ENCODE data around the gene ICAM1.
A peak's percentile ranks its signal among the peaks of the same experiment; 100 is the strongest.
"Not testable (repeated sequence)": the region's sequence is repeated elsewhere in the genome, so short reads cannot be mapped to it uniquely, and the experiment has no call there.

ICAM1 gene

DNA sequence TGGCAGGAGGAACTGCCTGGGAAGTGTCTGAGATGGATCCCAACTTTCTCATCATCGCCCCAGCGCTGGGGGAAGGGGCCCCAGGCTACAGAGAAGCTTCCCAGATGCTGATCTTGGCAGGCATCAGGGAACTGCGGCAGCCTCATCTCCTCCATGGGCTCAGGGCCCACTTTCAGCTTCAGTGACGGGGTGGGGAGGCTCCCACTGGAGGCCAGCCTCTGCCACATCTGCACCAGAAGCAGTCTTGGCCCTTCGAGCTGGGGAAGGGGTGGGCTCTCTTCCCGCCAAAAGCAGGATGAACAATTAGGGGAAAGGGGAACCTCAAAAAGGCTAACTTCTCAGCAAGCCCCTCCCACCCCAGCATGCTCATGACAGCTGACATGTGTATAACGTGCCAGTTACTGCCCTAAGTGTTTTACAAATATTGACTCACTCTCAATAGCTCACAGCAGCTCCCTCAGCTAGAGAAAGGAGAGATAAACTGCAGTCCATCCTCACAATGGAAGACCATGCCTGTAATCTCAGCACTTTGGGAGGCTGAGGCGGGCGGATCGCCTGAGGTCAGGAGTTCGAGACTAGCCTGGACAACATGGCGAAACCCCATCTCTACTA lies 32.6 kb upstream of the ICAM1 start:
- intact Hi-C loops (cut with DNase I): no loop called here
- no peak for DNase-seq

GRCh38 chr19:10241826-10242449 lies 29.0 kb upstream of the ICAM1 start:
- DNase-seq; intact Hi-C loops (cut with DNase I): not testable (repeated sequence)

DNA sequence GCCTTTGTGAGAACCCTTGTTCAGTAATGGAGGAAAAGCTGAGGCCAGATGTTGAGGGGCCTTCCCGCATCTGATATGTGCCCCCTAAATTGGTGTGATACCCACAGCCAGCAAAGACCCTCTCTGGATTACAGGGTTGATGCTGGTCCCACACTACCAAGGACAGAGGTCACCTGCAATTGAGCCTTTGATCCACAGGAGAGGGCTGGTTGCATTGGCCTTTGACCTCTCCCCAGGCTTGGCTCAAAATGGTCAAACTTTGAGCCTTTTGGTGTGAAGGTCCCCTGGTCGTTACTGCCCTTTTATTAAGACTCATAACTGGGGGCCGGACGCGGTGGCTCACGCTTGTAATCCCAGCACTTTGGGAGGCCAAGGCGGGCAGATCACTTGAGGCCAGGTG lies 27.3 kb upstream of the ICAM1 start:
- intact Hi-C loops (cut with DNase I): no loop called here
- DNase-seq: no peak

DNA sequence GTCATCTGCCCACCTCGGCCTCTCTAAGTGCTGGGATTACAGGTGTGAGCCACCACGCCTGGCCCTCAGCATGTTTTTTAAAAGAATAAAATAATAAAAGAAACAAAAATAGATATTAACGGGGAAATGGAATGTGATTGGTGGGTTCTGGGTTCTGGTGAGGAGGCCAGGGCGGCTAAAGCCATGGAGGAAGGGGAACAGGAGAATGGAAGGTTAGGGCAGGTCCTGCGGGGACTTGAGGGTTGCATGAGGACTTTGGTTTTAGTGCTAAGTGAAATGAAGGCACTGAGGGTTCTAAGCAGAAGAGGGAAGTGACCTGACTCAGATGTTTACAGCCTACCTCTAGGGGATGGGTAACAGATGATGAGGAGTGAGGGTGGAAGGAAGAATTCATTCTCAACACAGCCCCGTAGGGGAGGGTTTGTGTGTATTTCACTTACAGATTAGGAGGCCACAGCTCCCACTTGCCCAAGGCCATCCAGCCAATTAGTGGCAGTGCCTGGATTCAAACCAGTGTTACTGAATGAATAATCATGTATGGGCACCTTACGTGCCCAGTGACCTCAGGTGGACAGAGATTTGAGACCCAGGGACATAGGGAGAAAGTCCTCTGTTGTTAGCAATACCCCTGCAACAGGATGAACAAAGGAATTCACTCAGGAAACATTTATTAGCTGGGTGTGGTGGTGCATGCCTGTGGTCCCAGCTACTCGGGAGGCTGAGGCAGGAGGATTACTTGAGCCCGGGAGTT lies 25.6 kb upstream of the ICAM1 start:
- DNase-seq: no peak
- intact Hi-C loops (cut with DNase I): no loop called here

DNA sequence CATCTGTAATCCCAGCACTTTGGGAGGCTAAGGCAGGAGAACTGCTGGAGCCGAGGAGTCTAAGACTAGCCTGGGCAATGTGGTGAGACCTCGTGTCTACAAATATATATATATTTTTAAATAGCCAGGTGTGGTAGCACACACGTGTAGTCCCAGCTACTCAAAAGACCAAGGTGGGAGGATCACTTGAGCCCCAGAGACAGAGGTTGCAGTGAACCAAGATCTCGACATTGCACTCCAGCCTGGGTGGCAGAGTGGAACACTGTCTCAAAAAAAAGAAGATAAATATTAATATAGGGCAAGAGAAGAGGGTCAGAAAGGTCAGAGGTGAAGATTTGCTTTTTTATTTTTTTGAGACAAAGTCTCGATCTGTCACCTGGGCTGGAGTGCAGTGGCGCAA lies 24.4 kb upstream of the ICAM1 start:
- DNase-seq: no peak
- intact Hi-C loops (cut with DNase I): no loop called here

DNA sequence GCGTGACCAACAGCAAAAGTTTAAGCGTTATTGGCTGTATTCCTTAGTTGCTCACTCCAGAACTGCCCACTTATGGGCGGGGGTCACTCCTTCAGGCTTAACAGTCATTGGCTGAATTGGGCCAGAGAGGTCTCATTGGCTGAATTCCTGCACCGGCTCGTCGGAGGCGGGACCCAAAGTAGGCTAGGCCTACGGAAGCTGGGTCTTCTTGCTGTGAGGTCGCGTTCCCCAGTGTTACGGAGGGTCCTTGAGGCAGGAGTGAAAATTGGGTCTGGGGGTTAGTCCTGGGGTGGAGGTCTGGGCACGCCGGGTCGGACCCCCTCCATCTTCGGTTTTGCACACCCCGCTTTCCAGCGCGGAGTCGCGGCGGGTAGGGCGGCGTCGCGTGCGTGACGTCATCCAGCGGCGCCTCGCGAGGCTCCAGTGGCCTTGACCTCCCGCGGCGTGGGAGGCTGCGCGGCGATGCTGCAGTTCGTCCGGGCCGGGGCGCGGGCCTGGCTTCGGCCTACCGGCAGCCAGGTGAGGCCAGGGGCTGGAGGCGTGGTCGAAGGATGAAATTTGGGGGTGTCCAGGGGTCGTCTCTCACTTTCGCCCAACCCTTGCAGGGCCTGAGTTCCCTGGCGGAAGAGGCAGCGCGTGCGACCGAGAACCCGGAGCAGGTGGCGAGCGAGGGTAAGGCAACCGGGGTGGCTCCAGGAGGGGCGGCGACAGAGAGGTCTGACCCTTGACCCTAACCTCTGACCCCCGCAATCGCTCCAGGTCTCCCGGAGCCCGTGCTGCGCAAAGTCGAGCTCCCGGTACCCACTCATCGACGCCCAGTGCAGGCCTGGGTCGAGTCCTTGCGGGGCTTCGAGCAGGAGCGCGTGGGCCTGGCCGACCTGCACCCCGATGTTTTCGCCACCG lies 18.9 kb upstream of the ICAM1 start, which contains the start of gene MRPL4:
TSS of gene MRPL4 (plus strand) at position 423 of the 903 bp plus-strand sequence. CDS start at position 463, 40 bp downstream.
- intact Hi-C loops (cut with DNase I): loop anchor here (5.0 to 10.0 kb wide), 3 partner anchors 60 to 317 kb away; partner anchors contain the start of genes DNMT1, EIF3G, OLFM2 and P2RY11
- peak; percentile 89 to 99 (median 97) for DNase-seq

DNA sequence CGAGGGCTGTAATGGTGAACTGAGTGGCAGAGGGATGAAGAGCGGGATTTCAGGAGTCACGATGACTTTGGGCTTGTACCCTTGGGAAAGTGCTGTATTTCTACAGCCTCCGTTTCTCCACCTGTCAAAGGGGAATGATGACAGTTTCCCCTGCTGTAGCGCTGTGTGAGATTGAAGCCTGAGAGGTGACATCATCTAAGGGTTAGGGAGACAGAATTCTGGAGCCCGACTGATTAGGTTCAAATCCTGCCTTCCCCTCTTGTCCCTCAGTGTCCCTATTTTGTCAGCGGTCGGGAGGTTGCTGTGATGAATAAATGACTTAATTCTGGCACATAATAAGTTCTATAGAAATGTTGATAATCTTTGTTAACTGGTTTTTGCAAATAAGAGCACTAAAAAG lies 18.2 kb upstream of the ICAM1 start:
- DNase-seq: no peak
- intact Hi-C loops (cut with DNase I): loop anchor here (5.0 to 10.0 kb wide), 3 partner anchors 60 to 318 kb away; partner anchors contain the start of genes DNMT1, EIF3G, OLFM2 and P2RY11

- intact Hi-C loops (cut with DNase I): loop anchor here (5.0 to 10.0 kb wide), 3 partner anchors 62 to 319 kb away; partner anchors contain the start of genes DNMT1, EIF3G, OLFM2 and P2RY11
- DNase-seq: no peak
Measured at GRCh38 chr19:10254244-10254643, 16.7 kb upstream of the ICAM1 start.

DNA sequence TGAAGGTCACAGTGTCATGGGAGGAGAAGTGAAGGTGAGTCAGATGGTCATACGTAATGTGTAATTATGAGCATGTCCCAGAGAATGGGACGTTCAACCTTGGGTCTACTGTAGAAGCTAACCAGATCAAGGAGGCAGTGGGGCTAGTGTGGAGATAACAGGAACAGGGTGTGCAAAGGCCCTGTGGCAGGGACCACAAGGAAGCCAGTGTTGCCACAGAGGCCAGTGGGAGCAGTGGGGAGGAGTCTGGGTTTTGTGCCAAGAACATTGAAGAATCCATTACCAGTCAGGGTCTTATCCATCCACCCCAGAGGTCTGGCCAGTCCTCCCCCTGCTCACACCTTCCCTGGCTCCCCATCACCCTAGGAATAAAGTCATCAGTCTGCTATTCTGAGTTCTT lies 15.6 kb upstream of the ICAM1 start:
- DNase-seq: no peak
- intact Hi-C loops (cut with DNase I): loop anchor here (10.0 kb wide), 2 partner anchors 141 to 321 kb away; partner anchors contain the start of genes EIF3G, OLFM2 and P2RY11

DNA sequence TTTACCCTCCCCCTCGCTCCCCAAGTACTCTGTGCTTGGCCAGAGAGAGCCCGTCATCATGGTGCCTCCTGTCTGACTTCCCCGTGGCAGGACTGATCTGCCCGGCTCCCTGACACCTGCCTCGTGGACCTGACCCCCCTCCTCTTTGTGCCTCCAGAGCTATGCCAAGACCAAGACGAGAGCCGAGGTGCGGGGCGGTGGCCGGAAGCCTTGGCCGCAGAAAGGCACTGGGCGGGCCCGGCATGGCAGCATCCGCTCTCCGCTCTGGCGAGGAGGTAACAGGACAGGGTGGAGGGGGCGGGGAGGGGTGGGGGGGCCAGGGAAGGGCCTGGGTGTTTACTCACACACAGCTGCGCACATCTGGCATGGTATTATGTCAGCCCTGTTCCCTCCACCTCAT lies 14.4 kb upstream of the ICAM1 start:
- intact Hi-C loops (cut with DNase I): loop anchor here (10.0 kb wide), 2 partner anchors 142 to 322 kb away; partner anchors contain the start of genes EIF3G, OLFM2 and P2RY11
- no peak for DNase-seq

DNA sequence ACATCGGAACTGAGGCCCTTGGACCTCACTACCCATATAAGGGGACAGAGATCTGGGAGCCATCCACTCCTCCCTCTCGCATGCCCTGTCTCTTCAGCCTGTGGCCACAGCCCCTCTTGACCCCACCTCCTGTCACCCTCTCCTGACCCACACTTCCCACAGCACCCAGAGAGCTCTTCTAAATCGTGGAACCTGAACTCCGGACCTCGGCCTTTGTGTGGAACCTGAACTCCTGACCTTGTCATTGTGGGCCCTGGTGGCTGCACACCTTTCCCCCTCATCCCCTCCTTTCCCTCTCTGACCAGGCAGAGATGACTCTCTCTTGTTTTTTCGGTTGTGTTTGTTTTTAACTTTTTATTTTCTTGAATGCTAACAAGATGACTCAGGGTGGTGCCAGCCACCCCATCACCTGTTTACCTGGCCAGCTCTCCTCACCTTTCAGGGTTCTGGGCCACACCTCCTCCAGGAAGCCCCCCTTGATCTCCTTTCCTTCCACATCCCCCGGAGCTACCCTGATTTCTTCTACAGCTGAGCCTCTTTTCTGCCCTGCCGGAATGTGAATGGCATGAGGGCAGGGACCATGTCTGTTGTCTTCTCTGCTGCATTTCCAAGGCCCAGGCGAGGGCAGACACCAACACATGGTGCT lies 13.8 kb upstream of the ICAM1 start:
- no peak for DNase-seq
- intact Hi-C loops (cut with DNase I): loop anchor here (10.0 kb wide), 2 partner anchors 142 to 322 kb away; partner anchors contain the start of genes EIF3G, OLFM2 and P2RY11

GRCh38 chr19:10258080-10258710 lies 12.7 kb upstream of the ICAM1 start:
- no peak for DNase-seq
- intact Hi-C loops (cut with DNase I): loop anchor here (10.0 kb wide), 2 partner anchors 143 to 323 kb away; partner anchors contain the start of genes EIF3G, OLFM2 and P2RY11

- peak; percentile 65 to 92 (median 82) for DNase-seq
Measured at GRCh38 chr19:10259162-10259905, 11.6 kb upstream of the ICAM1 start.

GRCh38 chr19:10260141-10260584 lies 10.8 kb upstream of the ICAM1 start:
- intact Hi-C loops (cut with DNase I): no loop called here
- DNase-seq: peak; percentile 40 to 93 (median 76)

More at GRCh38 chr19:10259162-10259905, 11.6 kb upstream of the ICAM1 start:
- intact Hi-C loops (cut with DNase I): loop anchor here (10.0 kb wide), 2 partner anchors 145 to 325 kb away; partner anchors contain the start of genes EIF3G, OLFM2 and P2RY11

DNA sequence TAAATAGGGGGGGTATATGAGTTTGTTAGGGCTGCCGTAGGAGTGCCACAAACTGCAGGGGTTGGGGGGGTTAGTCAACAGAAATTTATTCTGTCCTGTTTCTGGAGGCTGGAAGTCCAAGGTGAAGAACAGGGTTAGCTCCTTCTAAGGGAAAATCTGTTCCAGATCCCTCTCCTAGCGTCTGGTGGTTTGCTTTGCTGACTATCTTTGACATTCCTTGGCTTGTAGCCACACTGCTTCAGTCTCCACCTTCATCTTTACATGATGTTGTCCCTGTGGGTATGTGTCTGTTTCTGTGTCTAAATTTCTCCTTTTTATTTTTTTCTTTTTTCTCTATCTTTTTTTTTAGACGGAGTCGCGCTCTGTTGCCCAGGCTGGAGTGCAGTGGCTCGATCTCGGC lies 8.1 kb upstream of the ICAM1 start:
- no peak for DNase-seq
- intact Hi-C loops (cut with DNase I): no loop called here

DNA sequence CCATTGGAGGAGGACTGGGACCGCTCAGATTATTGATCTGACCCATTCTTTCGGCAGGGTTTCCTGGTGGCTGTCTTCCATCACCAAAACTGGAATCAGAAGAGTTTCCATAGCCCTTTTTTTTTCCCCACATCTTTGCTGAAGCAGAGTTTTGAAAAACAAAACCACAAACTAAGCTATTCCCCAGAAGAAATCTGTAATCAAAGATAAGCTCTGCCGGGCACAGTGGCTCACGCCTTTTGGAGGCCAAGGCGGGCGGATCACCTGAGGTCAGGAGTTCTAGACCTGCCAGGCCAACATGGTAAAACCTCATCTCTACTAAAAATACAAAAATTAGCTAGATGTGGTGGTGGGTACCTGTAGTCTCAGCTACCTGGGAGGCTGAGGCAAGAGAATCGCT lies 4.2 kb upstream of the ICAM1 start:
- no peak for DNase-seq
- intact Hi-C loops (cut with DNase I): no loop called here

DNA sequence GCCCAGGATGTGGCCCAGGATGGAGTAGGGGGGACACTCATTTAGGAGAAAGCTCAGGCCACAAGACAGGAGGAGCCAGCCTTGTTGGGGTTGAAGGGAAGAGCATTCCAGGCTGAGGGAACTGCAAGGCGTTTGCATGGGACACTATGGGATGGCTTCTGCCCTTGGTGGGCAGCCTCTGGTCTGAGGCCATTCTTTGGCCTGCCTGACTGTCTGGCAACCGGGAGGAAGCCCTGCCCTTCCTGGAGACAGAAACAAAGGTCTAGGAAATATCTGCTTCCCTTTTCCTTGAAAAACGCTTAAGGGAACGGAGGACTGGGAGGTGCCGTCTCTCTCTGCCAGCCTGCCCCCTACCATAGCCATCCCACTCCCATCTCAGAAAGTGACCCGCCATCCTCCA lies 2.8 kb upstream of the ICAM1 start:
- DNase-seq: no peak
- intact Hi-C loops (cut with DNase I): loop anchor here (2.0 kb wide), 1 partner anchor 121 kb away; no protein-coding TSS in a partner anchor

Data from head of caudate nucleus (tissue), 42 donors.